ENCODE data around the gene FAM171A1.

Gene FAM171A1

DNA sequence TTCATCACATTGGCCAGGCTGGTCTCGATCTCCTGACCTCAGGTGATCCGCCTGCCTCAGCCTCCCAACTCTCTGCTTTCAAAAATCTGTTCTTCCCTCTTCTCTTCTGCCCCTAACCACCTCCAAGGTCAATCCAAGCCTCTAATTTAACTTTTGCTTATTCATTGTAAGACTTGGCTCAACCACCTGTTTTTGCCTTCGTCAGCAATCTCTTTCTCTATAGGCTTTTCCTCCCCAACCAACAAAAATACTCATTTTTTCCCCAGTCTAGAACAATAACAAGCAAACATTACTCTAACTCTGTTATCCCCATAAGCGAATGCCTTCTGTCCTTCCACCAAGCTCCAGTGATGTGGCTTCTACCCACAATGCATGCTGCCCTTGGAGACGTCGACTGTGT is 112.8 kb downstream of the FAM171A1 start:
- no peak overlapping the region for H3K9ac ChIP-seq
- no peaks in the 10 kb centered on the region for H3K9me3 ChIP-seq (ENCODE audit: control insufficient read depth, low read length)
- H3K4me2 ChIP-seq (ENCODE audit: low read length), result no peak overlapping the region
- TF ChIP-seq, protein P1, sequence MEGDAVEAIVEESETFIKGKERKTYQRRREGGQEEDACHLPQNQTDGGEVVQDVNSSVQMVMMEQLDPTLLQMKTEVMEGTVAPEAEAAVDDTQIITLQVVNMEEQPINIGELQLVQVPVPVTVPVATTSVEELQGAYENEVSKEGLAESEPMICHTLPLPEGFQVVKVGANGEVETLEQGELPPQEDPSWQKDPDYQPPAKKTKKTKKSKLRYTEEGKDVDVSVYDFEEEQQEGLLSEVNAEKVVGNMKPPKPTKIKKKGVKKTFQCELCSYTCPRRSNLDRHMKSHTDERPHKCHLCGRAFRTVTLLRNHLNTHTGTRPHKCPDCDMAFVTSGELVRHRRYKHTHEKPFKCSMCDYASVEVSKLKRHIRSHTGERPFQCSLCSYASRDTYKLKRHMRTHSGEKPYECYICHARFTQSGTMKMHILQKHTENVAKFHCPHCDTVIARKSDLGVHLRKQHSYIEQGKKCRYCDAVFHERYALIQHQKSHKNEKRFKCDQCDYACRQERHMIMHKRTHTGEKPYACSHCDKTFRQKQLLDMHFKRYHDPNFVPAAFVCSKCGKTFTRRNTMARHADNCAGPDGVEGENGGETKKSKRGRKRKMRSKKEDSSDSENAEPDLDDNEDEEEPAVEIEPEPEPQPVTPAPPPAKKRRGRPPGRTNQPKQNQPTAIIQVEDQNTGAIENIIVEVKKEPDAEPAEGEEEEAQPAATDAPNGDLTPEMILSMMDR (IDR thresholded peaks at IDR 0.05), result no peak
- no peak overlapping the region for H2AFZ ChIP-seq
- H3K4me1 ChIP-seq, result no peaks in the 10 kb centered on the region
- no peak overlapping the region for H3K27ac ChIP-seq
- H3K4me3 ChIP-seq (ENCODE audit: low read depth, low read length), result no peak overlapping the region
- H3K27me3 ChIP-seq (ENCODE audit: control insufficient read depth, insufficient read depth, low read length), result no peaks in the 10 kb centered on the region
- H3K36me3 ChIP-seq (ENCODE audit: control insufficient read depth, insufficient read depth, low read length), result no peaks in the 10 kb centered on the region
- H3K79me2 ChIP-seq, result peaks cover 2% of the 10 kb centered on the region

DNA sequence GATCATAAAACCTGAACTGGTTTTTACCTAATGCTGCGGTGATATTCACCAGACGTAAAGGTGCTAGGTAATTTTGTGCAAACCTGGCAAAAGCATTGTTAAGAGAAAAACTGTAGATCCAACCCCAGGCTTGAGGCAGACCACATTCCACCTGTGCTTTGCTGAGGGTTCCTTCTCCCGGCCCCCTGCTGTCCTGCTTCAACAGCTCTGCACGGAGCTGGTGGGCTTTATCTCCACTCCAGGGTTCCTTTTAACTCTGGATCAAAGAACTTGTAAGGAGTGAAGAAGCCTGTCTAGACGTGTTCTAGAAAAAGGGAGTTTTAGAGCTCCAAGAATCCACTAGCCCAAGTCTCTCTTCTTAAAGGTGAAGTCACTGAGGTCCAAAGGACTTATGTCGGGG is 115.1 kb downstream of the FAM171A1 start:
- no peak overlapping the region for H2AFZ ChIP-seq
- no peaks in the 10 kb centered on the region for H3K9me3 ChIP-seq (ENCODE audit: control insufficient read depth, low read length)
- TF ChIP-seq, protein P1 (IDR thresholded peaks at IDR 0.05), result no peak
- no peak overlapping the region for H3K9ac ChIP-seq
- peaks cover 2% of the 10 kb centered on the region for H3K79me2 ChIP-seq
- H3K27me3 ChIP-seq (ENCODE audit: control insufficient read depth, insufficient read depth, low read length), result no peaks in the 10 kb centered on the region
- H3K4me3 ChIP-seq (ENCODE audit: low read depth, low read length), result no peak overlapping the region
- no peak overlapping the region for H3K4me2 ChIP-seq (ENCODE audit: low read length)
- H3K36me3 ChIP-seq (ENCODE audit: control insufficient read depth, insufficient read depth, low read length), result no peaks in the 10 kb centered on the region
- H3K4me1 ChIP-seq, result no peaks in the 10 kb centered on the region
- H3K27ac ChIP-seq, result no peak overlapping the region

DNA sequence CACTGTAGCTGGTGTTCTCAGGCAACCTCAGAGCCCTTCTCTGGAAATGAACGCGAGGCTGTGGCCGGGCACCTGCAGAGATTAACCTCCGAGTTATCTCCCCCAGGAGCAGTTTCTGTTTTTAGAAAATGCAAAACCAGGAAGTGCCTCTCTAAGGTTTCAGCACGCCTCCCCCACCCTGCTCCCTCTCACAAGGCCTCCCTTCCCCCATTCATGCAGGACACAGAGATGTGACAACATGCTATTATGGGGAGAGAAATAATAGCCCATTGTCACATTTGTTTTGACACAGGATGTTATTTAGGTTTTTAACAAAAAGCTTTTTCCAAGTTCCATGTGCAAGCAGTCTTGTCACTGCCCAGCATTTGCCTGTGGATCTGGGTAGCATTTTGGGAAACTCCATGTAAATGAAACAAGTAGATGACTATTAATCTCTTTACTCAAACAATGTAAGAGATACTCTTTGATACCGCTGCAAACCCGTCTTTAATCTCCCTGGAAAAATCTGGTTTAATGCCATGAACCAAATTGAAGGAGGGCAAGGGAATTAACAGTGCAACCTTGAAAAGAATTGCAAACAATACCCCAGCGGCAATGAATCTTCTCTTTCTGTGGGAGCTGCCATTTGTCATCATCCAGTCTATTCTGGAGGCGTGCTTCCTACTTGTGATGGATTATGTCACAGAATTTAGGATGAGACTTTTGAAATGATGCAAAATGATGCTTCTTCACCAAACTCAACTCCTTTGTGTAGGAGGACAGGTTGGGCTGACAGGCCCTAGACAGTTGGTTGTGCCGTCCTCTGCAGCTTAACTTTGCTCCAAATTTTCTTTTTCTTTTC is 116.1 kb downstream of the FAM171A1 start:
- TF ChIP-seq, protein P1 (IDR thresholded peaks at IDR 0.05), result no peak
- no peaks in the 10 kb centered on the region for H3K27me3 ChIP-seq (ENCODE audit: control insufficient read depth, insufficient read depth, low read length)
- H3K4me2 ChIP-seq (ENCODE audit: low read length), result no peak overlapping the region
- no peaks in the 10 kb centered on the region for H3K4me1 ChIP-seq
- no peaks in the 10 kb centered on the region for H3K9me3 ChIP-seq (ENCODE audit: control insufficient read depth, low read length)
- H3K27ac ChIP-seq, result no peak overlapping the region
- H3K36me3 ChIP-seq (ENCODE audit: control insufficient read depth, insufficient read depth, low read length), result no peaks in the 10 kb centered on the region
- peaks cover 2% of the 10 kb centered on the region for H3K79me2 ChIP-seq
- no peak overlapping the region for H2AFZ ChIP-seq
- H3K4me3 ChIP-seq (ENCODE audit: low read depth, low read length), result no peak overlapping the region
- H3K9ac ChIP-seq, result no peak overlapping the region

DNA sequence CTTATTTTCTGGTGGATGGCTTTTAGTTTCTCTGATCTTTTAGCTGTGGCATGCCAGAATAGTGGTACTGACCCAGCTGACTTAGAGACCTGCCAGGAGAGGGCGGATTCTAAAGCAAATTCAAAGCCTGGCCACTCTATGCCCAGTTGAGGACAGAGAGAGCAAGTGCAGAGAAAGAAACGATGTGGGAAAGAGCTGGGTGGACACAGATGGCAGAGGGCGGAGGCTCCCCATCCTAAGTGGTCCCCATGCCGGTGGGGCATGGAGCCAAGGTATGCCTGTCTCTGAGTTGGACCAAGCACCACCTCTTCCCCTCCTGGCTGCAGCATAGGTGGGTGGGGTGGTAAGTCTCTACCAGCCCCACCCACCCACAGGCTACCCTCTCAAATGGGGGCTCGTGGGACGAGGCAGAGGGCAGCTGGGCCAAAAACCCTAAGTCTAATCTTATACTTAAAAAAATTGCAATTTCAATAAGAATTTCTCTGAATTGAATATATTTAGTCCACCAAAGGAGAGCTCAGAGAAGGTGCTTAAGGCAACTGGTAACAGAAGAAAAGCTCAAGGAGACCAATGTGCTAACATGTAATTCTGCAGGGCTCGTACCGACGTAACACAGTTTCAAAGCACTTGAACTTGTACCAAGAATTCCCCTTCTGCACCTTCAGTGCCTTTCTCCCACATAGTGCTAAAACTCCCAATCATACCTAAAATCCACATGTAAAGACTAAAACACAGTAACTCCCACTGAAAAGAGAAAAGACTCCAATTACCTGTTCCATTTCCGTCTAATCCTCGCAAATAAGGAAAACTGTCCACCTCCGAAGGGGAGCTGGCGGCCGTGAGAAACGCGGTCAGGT is 116.9 kb downstream of the FAM171A1 start:
- no peak overlapping the region for H3K4me3 ChIP-seq (ENCODE audit: low read depth, low read length)
- H2AFZ ChIP-seq, result no peak overlapping the region
- no peaks in the 10 kb centered on the region for H3K4me1 ChIP-seq
- H3K4me2 ChIP-seq (ENCODE audit: low read length), result no peak overlapping the region
- H3K79me2 ChIP-seq, result peaks cover 2% of the 10 kb centered on the region
- H3K27me3 ChIP-seq (ENCODE audit: control insufficient read depth, insufficient read depth, low read length), result no peaks in the 10 kb centered on the region
- H3K36me3 ChIP-seq (ENCODE audit: control insufficient read depth, insufficient read depth, low read length), result no peaks in the 10 kb centered on the region
- TF ChIP-seq, protein P1 (IDR thresholded peaks at IDR 0.05), result no peak
- H3K27ac ChIP-seq, result no peak overlapping the region
- H3K9ac ChIP-seq, result no peak overlapping the region
- no peaks in the 10 kb centered on the region for H3K9me3 ChIP-seq (ENCODE audit: control insufficient read depth, low read length)

Measured in parathyroid adenoma (tissue), 2 donors.